Measurements from ENCODE around the gene TENM4. TPM values are rescaled to one million over a fixed set of nuclear protein-coding genes. Genes with fewer than 3 reads are reported as not detected.

TENM4 gene
- total RNA-seq, 4 donors from 2014 or later, result 16.8 to 158 (median 120) TPM

DNA sequence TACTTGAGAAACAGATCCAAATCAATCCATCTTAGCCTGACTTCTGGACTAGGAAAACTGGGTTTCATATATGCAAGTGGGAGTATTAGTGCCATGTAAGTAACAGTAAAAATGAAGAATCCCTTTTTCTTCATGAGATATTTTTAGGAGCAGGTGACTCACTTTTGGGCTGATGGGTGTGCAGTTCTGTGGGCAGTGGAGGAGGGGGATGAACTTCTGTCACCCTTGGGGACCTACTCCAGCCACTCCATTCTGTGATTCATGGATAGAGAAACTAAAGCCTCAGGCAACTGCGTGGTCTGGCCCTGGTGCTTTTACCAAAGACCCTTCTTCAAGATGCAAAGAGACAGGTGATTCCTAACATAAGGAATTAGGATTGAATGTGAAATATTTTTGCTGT, 657.5 kb downstream of the TENM4 start:
- no peak for TF ChIP-seq POLR2A (IDR thresholded peaks at IDR 0.05)
- TF ChIP-seq, protein P1, sequence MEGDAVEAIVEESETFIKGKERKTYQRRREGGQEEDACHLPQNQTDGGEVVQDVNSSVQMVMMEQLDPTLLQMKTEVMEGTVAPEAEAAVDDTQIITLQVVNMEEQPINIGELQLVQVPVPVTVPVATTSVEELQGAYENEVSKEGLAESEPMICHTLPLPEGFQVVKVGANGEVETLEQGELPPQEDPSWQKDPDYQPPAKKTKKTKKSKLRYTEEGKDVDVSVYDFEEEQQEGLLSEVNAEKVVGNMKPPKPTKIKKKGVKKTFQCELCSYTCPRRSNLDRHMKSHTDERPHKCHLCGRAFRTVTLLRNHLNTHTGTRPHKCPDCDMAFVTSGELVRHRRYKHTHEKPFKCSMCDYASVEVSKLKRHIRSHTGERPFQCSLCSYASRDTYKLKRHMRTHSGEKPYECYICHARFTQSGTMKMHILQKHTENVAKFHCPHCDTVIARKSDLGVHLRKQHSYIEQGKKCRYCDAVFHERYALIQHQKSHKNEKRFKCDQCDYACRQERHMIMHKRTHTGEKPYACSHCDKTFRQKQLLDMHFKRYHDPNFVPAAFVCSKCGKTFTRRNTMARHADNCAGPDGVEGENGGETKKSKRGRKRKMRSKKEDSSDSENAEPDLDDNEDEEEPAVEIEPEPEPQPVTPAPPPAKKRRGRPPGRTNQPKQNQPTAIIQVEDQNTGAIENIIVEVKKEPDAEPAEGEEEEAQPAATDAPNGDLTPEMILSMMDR (IDR thresholded peaks at IDR 0.05), result no peak
- no peak for DNase-seq
- intact Hi-C loops (cut with DNase I), result loop anchor here (2.0 kb wide), 1 partner anchor 36 kb away; no protein-coding TSS in a partner anchor
- no peaks in the 10 kb centered on the region for H3K36me3 ChIP-seq
- H3K4me1 ChIP-seq, result peaks cover 29 to 38% of the 10 kb centered on the region in 2 donors
- H3K27ac ChIP-seq, result no peak overlapping the region
- H3K27me3 ChIP-seq, result no peaks in the 10 kb centered on the region
- no peaks in the 10 kb centered on the region for H3K9me3 ChIP-seq
- H3K4me3 ChIP-seq (replicated peaks in 1 of 3), result no peak overlapping the region
- 86 to 88% methylated on average over 1 of the region's 1 CpG for WGBS, 2 donors

DNA sequence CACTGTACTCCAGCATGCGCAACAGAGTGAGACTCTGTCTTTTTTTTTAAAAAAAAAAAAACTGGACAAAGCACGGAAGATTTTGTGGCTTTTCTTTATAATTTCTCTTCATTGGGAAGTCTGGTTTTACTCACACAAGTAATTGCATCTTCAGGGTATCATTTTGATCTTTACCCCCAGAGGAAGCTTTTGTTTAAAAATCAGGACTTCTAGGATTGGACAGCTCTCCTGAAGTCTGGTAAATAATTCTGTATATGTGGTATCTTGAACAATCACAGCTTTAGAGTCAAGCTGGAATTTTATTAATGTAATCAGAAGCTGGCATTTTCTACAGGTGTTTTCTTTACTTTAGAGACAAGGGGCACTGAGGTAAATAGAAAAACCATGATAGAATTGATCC, 658.1 kb downstream of the TENM4 start:
- WGBS, 2 donors, result 91 to 95% methylated on average over 2 of the region's 2 CpGs
- intact Hi-C loops (cut with DNase I), result loop anchor here (2.0 kb wide), 1 partner anchor 36 kb away; no protein-coding TSS in a partner anchor

DNA sequence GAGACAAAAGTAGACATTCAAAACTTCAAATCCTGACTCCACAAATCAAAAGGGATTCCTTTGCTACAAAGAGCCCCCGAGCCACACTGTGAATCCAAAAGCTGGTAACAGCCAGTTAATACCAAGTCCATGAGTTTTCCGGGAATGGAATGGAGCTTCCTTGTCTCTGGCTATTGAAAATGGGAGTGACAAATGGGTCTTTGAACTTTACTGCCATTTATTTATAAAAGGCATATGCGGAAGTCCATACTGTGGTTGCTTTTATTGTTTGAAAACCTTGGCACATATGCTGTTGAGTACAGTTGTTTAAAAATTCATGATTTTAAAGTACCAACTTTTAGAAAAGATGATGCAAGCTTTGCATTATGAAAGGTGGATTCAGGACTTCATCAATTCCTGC, 659.9 kb downstream of the TENM4 start:
- DNase-seq, result no peak
- 93 to 96% methylated on average over 3 of the region's 3 CpGs for WGBS, 2 donors
- Histone ChIP-seq H3K36me3 (no peaks in the 10 kb centered on the region), H3K27ac (no peak overlapping the region), H3K4me3 (replicated peaks in 1 of 3) (no peak overlapping the region), H3K9me3 (no peaks in the 10 kb centered on the region), H3K4me1 (peaks cover 9 to 14% of the 10 kb centered on the region in 2 donors), H3K27me3 (no peaks in the 10 kb centered on the region)
- intact Hi-C loops (cut with DNase I), result no loop called here
- TF ChIP-seq, protein P1 (IDR thresholded peaks at IDR 0.05), result no peak
- TF ChIP-seq POLR2A (IDR thresholded peaks at IDR 0.05), result no peak

More for the DNA sequence above, 658.1 kb downstream of the TENM4 start:
- TF ChIP-seq POLR2A (IDR thresholded peaks at IDR 0.05), result no peak
- TF ChIP-seq, protein P1 (IDR thresholded peaks at IDR 0.05), result no peak
- Histone ChIP-seq H3K4me3 (replicated peaks in 1 of 3) (no peak overlapping the region), H3K4me1 (peaks cover 27 to 32% of the 10 kb centered on the region in 2 donors), H3K36me3 (no peaks in the 10 kb centered on the region), H3K27me3 (no peaks in the 10 kb centered on the region), H3K27ac (no peak overlapping the region), H3K9me3 (no peaks in the 10 kb centered on the region)
- no peak for DNase-seq

DNA sequence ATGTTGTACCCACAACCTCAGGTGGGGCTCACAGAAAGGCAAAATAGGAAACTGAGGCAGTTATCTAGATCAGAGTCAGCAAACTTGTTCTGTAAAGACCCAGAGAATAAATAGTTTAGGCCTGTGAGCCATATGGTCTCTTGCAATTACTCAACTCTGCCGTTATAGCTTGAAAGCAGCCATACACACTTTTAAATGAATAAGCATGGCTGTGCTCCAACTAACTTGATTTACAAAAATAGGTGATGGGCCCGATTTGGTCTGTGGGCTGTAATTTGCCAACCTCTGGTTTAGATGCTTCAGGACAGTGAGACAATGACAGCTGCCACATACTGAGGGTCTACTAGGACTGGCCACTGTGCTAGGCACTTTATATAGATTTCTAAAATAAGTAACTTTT, 667.3 kb downstream of the TENM4 start:
- no peak for TF ChIP-seq POLR2A (IDR thresholded peaks at IDR 0.05)
- TF ChIP-seq, protein P1 (IDR thresholded peaks at IDR 0.05), result no peak
- intact Hi-C loops (cut with DNase I), result no loop called here
- Histone ChIP-seq H3K27ac (no peak overlapping the region), H3K9me3 (no peaks in the 10 kb centered on the region), H3K4me1 (no peaks in the 10 kb centered on the region), H3K4me3 (replicated peaks in 1 of 3) (no peak overlapping the region), H3K27me3 (no peaks in the 10 kb centered on the region), H3K36me3 (no peaks in the 10 kb centered on the region)
- WGBS, 2 donors, result 76 to 86% methylated on average over 2 of the region's 2 CpGs
- DNase-seq, result no peak

DNA sequence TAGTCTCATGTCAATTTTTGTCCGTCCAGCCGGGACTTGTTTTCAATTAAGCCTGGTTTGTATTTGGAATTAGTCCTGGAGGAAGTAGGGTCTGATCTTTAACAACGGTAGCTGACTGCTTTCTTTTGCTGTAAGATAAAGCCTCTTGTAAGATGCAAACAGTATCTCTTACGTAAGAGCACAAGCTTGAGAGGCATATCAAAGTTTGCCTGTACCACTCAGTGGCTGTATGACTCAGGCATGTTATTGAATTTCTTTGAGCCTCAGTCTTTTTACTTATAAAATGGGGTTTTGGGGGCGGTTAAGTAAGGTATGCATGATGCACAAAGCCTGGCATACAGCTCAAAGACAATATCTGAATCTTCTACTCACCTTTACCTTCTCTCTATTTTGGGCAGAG, 667.8 kb downstream of the TENM4 start:
- intact Hi-C loops (cut with DNase I), result no loop called here
- Histone ChIP-seq H3K4me3 (replicated peaks in 1 of 3) (no peak overlapping the region), H3K9me3 (no peaks in the 10 kb centered on the region), H3K27ac (no peak overlapping the region), H3K36me3 (no peaks in the 10 kb centered on the region), H3K27me3 (no peaks in the 10 kb centered on the region), H3K4me1 (no peaks in the 10 kb centered on the region)
- DNase-seq, result no peak
- TF ChIP-seq POLR2A (IDR thresholded peaks at IDR 0.05), result no peak
- TF ChIP-seq, protein P1 (IDR thresholded peaks at IDR 0.05), result no peak
- 86% methylated on average over 5 of the region's 5 CpGs for WGBS, 2 donors
